ENCODE data around the gene FAM184B.
"Not testable (repeated sequence)": the region's sequence is repeated elsewhere in the genome, so short reads cannot be mapped to it uniquely, and the experiment has no call there.

FAM184B gene

DNA sequence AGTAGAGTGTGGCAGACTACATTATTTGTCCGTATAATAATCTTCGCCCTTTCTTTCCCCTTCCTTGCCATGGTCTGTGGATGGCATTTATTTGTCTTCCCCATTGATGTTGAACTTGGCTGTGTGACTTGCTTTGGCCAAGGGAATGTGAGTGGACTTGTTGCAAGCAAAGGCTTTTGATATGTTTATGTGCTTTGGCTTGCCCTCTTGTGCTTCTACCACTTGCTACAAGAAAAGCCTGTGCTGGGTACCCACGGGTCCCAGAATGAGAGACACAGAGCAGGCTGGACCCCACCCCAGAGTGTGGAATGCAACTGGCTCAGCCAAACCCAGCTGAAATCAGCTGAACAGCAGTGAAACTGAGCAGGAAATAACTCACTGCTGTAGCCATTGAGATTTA is 63.0 kb downstream of the FAM184B start:
- Histone ChIP-seq H3K4me3 (ENCODE audit: low read depth in 1 of 2, low read length in 1 of 2) (no peak overlapping the region), H3K36me3 (no peaks in the 10 kb centered on the region), H3K27me3 (no peaks in the 10 kb centered on the region), H3K27ac (no peak overlapping the region), H3K4me1 (ENCODE audit: control insufficient read depth in 1 of 2, insufficient read depth in 1 of 2, low read depth in 1 of 2, low read length in 1 of 2) (no peaks in the 10 kb centered on the region), H3K9me3 (no peaks in the 10 kb centered on the region)
- TF ChIP-seq, protein P1, sequence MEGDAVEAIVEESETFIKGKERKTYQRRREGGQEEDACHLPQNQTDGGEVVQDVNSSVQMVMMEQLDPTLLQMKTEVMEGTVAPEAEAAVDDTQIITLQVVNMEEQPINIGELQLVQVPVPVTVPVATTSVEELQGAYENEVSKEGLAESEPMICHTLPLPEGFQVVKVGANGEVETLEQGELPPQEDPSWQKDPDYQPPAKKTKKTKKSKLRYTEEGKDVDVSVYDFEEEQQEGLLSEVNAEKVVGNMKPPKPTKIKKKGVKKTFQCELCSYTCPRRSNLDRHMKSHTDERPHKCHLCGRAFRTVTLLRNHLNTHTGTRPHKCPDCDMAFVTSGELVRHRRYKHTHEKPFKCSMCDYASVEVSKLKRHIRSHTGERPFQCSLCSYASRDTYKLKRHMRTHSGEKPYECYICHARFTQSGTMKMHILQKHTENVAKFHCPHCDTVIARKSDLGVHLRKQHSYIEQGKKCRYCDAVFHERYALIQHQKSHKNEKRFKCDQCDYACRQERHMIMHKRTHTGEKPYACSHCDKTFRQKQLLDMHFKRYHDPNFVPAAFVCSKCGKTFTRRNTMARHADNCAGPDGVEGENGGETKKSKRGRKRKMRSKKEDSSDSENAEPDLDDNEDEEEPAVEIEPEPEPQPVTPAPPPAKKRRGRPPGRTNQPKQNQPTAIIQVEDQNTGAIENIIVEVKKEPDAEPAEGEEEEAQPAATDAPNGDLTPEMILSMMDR (IDR thresholded peaks at IDR 0.05): no peak

DNA sequence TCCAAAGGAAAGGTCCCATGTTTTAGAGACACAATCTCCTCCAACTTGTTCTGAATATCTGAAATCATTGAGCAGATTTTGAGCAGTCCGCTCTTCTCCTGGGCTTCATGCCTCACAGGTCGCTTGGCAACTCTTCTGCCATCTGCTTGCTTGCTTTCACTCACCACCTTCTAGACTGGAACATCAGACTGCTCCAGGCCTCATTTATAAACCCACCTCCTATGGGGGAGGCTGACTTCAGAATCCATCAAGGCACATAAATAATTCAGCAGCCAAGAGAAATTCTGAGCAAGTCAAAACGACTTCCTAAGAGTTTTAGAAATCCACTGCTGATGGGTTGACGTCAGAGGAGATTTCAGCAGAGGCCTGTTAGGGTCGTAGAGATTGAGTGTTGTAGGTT is 64.1 kb downstream of the FAM184B start:
- Histone ChIP-seq H3K27me3 (no peaks in the 10 kb centered on the region), H3K9me3 (no peaks in the 10 kb centered on the region)
- TF ChIP-seq, protein P1 (IDR thresholded peaks at IDR 0.05): no peak

DNA sequence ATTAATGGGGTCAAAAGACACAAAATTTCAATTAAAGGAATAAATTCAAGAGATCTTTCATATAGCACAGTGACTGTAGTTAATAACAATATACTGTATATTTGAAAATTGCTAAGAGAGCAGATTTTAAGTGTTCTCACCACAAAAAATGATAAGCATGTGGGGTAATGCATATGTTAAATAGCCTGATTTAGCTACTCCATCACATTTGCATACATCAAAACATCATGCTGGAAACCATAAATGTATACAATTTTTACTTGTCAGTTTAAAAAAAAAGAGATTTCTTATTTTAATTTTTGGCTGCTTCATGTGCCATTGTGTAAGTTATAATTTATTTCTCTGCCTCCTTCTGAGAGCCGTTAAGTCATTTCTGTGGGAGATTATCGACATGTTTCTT is 65.9 kb downstream of the FAM184B start:
- no peaks in the 10 kb centered on the region for H3K36me3 ChIP-seq
- no peak overlapping the region for H3K4me3 ChIP-seq (ENCODE audit: low read depth in 1 of 2, low read length in 1 of 2)
- TF ChIP-seq, protein P1 (IDR thresholded peaks at IDR 0.05): no peak
- H3K27ac ChIP-seq: no peak overlapping the region
- H3K27me3 ChIP-seq: no peaks in the 10 kb centered on the region
- H3K4me1 ChIP-seq (ENCODE audit: control insufficient read depth in 1 of 2, insufficient read depth in 1 of 2, low read depth in 1 of 2, low read length in 1 of 2): no peaks in the 10 kb centered on the region
- H3K9me3 ChIP-seq: no peaks in the 10 kb centered on the region

More for the DNA sequence above, 64.1 kb downstream of the FAM184B start:
- H3K36me3 ChIP-seq: no peaks in the 10 kb centered on the region
- H3K4me1 ChIP-seq (ENCODE audit: control insufficient read depth in 1 of 2, insufficient read depth in 1 of 2, low read depth in 1 of 2, low read length in 1 of 2): no peaks in the 10 kb centered on the region
- no peak overlapping the region for H3K4me3 ChIP-seq (ENCODE audit: low read depth in 1 of 2, low read length in 1 of 2)
- no peak overlapping the region for H3K27ac ChIP-seq

DNA sequence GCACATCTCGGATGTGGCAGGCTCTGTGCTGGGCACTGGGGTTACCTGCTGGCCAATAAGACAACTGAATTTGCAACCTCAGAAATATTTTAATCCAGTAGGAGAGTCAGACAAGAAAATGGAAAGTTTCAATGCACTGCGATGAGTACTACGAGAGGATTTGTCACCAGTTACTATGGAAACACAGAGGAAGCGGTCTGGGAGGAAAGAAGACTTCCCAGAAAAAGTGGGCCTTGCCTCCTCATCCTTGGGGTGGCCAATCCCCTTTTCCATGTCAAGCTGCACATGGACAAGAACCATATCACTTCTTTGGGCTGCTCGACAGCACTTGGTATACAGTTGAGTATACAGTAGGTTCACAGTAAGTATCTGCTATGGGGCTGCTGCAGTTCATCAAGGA is 67.6 kb downstream of the FAM184B start:
- Histone ChIP-seq H3K4me1 (ENCODE audit: control insufficient read depth in 1 of 2, insufficient read depth in 1 of 2, low read depth in 1 of 2, low read length in 1 of 2) (no peaks in the 10 kb centered on the region), H3K27ac (no peak overlapping the region), H3K4me3 (ENCODE audit: low read depth in 1 of 2, low read length in 1 of 2) (no peak overlapping the region), H3K27me3 (no peaks in the 10 kb centered on the region), H3K36me3 (no peaks in the 10 kb centered on the region), H3K9me3 (no peaks in the 10 kb centered on the region)
- TF ChIP-seq, protein P1 (IDR thresholded peaks at IDR 0.05): no peak

DNA sequence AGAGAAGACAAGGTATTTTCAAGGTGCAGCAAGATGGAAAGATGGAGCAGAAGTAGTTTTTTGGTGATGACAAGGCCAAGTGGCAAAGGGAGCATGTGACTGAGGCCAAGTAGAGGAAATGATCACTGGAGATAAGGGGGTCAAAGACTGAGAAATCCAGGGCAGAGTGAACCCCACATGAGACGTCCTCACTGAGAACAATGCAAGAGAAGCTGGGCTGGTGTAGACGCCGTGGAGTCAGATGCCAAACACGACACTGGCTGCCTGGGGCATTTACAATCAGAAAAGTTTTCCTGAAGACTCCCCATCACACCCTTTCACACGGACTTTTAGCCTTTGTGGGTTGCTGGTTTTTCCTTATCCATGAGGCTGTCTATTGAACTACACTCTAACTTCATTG is 69.3 kb downstream of the FAM184B start:
- H3K4me1 ChIP-seq (ENCODE audit: control insufficient read depth in 1 of 2, insufficient read depth in 1 of 2, low read depth in 1 of 2, low read length in 1 of 2): no peaks in the 10 kb centered on the region
- no peaks in the 10 kb centered on the region for H3K27me3 ChIP-seq
- no peaks in the 10 kb centered on the region for H3K36me3 ChIP-seq
- H3K27ac ChIP-seq: no peak overlapping the region
- TF ChIP-seq, protein P1 (IDR thresholded peaks at IDR 0.05): no peak
- H3K4me3 ChIP-seq (ENCODE audit: low read depth in 1 of 2, low read length in 1 of 2): no peak overlapping the region
- H3K9me3 ChIP-seq: no peaks in the 10 kb centered on the region

DNA sequence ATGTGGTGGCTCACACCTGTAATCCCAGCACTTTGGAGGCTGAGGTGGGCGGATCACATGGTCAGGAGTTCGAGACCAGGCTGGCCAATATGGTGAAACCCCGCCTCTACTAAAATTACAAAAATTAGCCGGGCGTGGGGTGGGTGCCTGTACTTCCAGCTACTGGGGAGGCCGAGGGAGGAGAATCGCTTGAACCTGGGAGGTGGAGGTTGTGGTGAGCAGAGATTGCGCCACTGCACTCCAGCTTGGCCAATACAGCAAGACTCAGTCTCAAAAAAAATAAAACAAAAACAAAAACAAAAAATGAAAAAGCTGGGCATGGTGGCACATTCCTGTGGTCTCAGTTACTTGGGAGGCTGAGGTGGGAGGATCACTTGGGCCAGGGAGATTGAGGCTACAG is 70.2 kb downstream of the FAM184B start:
- H3K36me3 ChIP-seq; H3K4me1 ChIP-seq (ENCODE audit: control insufficient read depth in 1 of 2, insufficient read depth in 1 of 2, low read depth in 1 of 2, low read length in 1 of 2); H3K27me3 ChIP-seq; H3K4me3 ChIP-seq (ENCODE audit: low read depth in 1 of 2, low read length in 1 of 2); H3K9me3 ChIP-seq; H3K27ac ChIP-seq: not testable (repeated sequence)
